Activated naive CD4-positive, alpha-beta T cell treated with anti-CD3 and anti-CD28 coated beads, Interleukin-2, amount 10 ng/mL, durations not matched to agents 7 days and 5 days (primary cell): ENCODE data around the gene IFIT1B.

Experiments
- CTCF ChIA-PET: fragments of 350-600 bp; sonication (Branson Sonifier 250); formaldehyde crosslinking; loops from one replicate; lab custom pipeline; 2021; ENCODE audit warnings: antibody characterized with exemption; lab: Charles Lee
- DNase-seq: peaks from one replicate; pipeline ENCODE4 v3.0.0-alpha.2; 2020
- H3K27ac Mint-ChIP-seq: one replicate; pipeline ENCODE4 v1.8.0; 2021; ENCODE audit warnings: mild to moderate bottlenecking, moderate library complexity, mixed read lengths
- H3K27me3 Mint-ChIP-seq: one replicate; pipeline ENCODE4 v1.8.0; 2021; ENCODE audit warnings: mild to moderate bottlenecking, mixed read lengths
- H3K36me3 Mint-ChIP-seq: one replicate; pipeline ENCODE4 v1.8.0; 2021; ENCODE audit warnings: mixed read lengths
- H3K4me1 Mint-ChIP-seq: one replicate; pipeline ENCODE4 v1.8.0; 2021; ENCODE audit warnings: mixed read lengths
- H3K4me3 Mint-ChIP-seq: one replicate; pipeline ENCODE4 v1.8.0; 2021; ENCODE audit warnings: mild to moderate bottlenecking, moderate library complexity, mixed read lengths
- H3K9me3 Mint-ChIP-seq: one replicate; pipeline ENCODE4 v1.8.0; 2021; ENCODE audit warnings: mixed read lengths

Gene IFIT1B

GRCh38 chr10:89421018-89421476 lies 43.2 kb downstream of the IFIT1B start:
- Mint-ChIP-seq H3K4me1 (peaks cover 28% of the 10 kb centered on the region), H3K4me3 (no peak overlapping the region), H3K9me3 (no peaks in the 10 kb centered on the region), H3K36me3 (peaks cover 40% of the 10 kb centered on the region), H3K27ac (no peak overlapping the region), H3K27me3 (no peaks in the 10 kb centered on the region)
- no peak for DNase-seq
- CTCF ChIA-PET: no interaction called here

- CTCF ChIA-PET: no interaction called here
Measured at GRCh38 chr10:89425000-89425399, 47.1 kb downstream of the IFIT1B start.

GRCh38 chr10:89426230-89426868 lies 48.5 kb downstream of the IFIT1B start:
- Mint-ChIP-seq H3K36me3 (peaks cover 10% of the 10 kb centered on the region), H3K4me3 (no peak overlapping the region), H3K27ac (no peak overlapping the region), H3K27me3 (peaks cover 11% of the 10 kb centered on the region), H3K9me3 (no peaks in the 10 kb centered on the region), H3K4me1 (no peaks in the 10 kb centered on the region)
- no peak for DNase-seq
- CTCF ChIA-PET: no interaction called here

More at GRCh38 chr10:89425000-89425399, 47.1 kb downstream of the IFIT1B start:
- peaks cover 22% of the 10 kb centered on the region for H3K36me3 Mint-ChIP-seq
- no peaks in the 10 kb centered on the region for H3K9me3 Mint-ChIP-seq
- H3K27ac Mint-ChIP-seq: no peak overlapping the region
- DNase-seq: no peak
- no peak overlapping the region for H3K4me3 Mint-ChIP-seq
- peaks cover 3% of the 10 kb centered on the region for H3K4me1 Mint-ChIP-seq
- peaks cover 11% of the 10 kb centered on the region for H3K27me3 Mint-ChIP-seq

- no peaks in the 10 kb centered on the region for H3K9me3 Mint-ChIP-seq
- H3K4me3 Mint-ChIP-seq: no peak overlapping the region
- no peak for DNase-seq
- peaks cover 4% of the 10 kb centered on the region for H3K36me3 Mint-ChIP-seq
- H3K27me3 Mint-ChIP-seq: peaks cover 20% of the 10 kb centered on the region
- no peak overlapping the region for H3K27ac Mint-ChIP-seq
- CTCF ChIA-PET: interaction anchor here (1.9 kb wide), 1 partner anchor 135 kb away, joined by 5 read pairs; no protein-coding TSS in a partner anchor
- H3K4me1 Mint-ChIP-seq: no peaks in the 10 kb centered on the region
Measured at GRCh38 chr10:89427629-89428028, 49.8 kb downstream of the IFIT1B start.

GRCh38 chr10:89428877-89429276 lies 51.0 kb downstream of the IFIT1B start:
- H3K4me1 Mint-ChIP-seq: no peaks in the 10 kb centered on the region
- H3K9me3 Mint-ChIP-seq: no peaks in the 10 kb centered on the region
- CTCF ChIA-PET: interaction anchor here (1.6 to 1.9 kb wide), 2 partner anchors 130 to 134 kb away, joined by 3 to 5 read pairs; no protein-coding TSS in a partner anchor
- H3K4me3 Mint-ChIP-seq: no peak overlapping the region
- no peaks in the 10 kb centered on the region for H3K36me3 Mint-ChIP-seq
- peaks cover 20% of the 10 kb centered on the region for H3K27me3 Mint-ChIP-seq
- no peak for DNase-seq
- no peak overlapping the region for H3K27ac Mint-ChIP-seq

- no peak for DNase-seq
- H3K27me3 Mint-ChIP-seq: peaks cover 29% of the 10 kb centered on the region
- H3K36me3 Mint-ChIP-seq: no peaks in the 10 kb centered on the region
- H3K4me3 Mint-ChIP-seq: no peak overlapping the region
- no peaks in the 10 kb centered on the region for H3K4me1 Mint-ChIP-seq
- no peaks in the 10 kb centered on the region for H3K9me3 Mint-ChIP-seq
- H3K27ac Mint-ChIP-seq: no peak overlapping the region
- CTCF ChIA-PET: interaction anchor here (1.4 kb wide), 1 partner anchor 13 kb away, joined by 4 read pairs; no protein-coding TSS in a partner anchor
Measured at GRCh38 chr10:89431977-89432376, 54.1 kb downstream of the IFIT1B start.
